HG03354 (cell line): ENCODE measurements around the gene ZBTB5.
A peak's percentile ranks its signal among the peaks of the same experiment; 100 is the strongest.
"Not testable (repeated sequence)": the region's sequence is repeated elsewhere in the genome, so short reads cannot be mapped to it uniquely, and the experiment has no call there.

Source experiments
- ATAC-seq: cut with Tn5 transposase; IDR thresholded peaks from one replicate; pipeline ENCODE4 v1.9.1; 2021; ENCODE audit warnings: mild to moderate bottlenecking; ENCODE audit not compliant: unreplicated experiment, poor library complexity, severe bottlenecking

ZBTB5 gene

GRCh38 chr9:37428345-37428744 is 36.9 kb downstream of the ZBTB5 start:
- no peak for ATAC-seq

- no peak for ATAC-seq
Measured at GRCh38 chr9:37426846-37427245, 38.4 kb downstream of the ZBTB5 start.

GRCh38 chr9:37426431-37426830 is 38.8 kb downstream of the ZBTB5 start:
- ATAC-seq, result not testable (repeated sequence)

GRCh38 chr9:37425298-37425752 is 39.9 kb downstream of the ZBTB5 start:
- no peak for ATAC-seq

GRCh38 chr9:37424686-37425297 is 40.5 kb downstream of the ZBTB5 start:
- ATAC-seq, result no peak

- no peak for ATAC-seq
Measured at GRCh38 chr9:37424204-37424685, 41.0 kb downstream of the ZBTB5 start.

GRCh38 chr9:37423508-37423907 is 41.7 kb downstream of the ZBTB5 start:
- no peak for ATAC-seq

GRCh38 chr9:37422289-37423104 is 42.8 kb downstream of the ZBTB5 start, which contains the start of gene GRHPR:
Gene GRHPR, plus strand, starts transcription at chr9:37422696. Its CDS starts 55 bp downstream, at chr9:37422751.
- peak; percentile 95 for ATAC-seq

- ATAC-seq, result no peak
Measured at GRCh38 chr9:37421914-37422288, 43.3 kb downstream of the ZBTB5 start.

GRCh38 chr9:37420271-37421215 is 44.7 kb downstream of the ZBTB5 start:
- no peak for ATAC-seq

- no peak for ATAC-seq
Measured at GRCh38 chr9:37419204-37419603, 46.0 kb downstream of the ZBTB5 start.

- no peak for ATAC-seq
Measured at GRCh38 chr9:37417857-37418618, 47.2 kb downstream of the ZBTB5 start.

- ATAC-seq, result no peak
Measured at GRCh38 chr9:37417252-37417803, 47.9 kb downstream of the ZBTB5 start.

GRCh38 chr9:37415011-37415719 is 50.1 kb downstream of the ZBTB5 start:
- ATAC-seq, result peak; percentile 40

GRCh38 chr9:37414503-37414943 is 50.7 kb downstream of the ZBTB5 start:
- no peak for ATAC-seq

GRCh38 chr9:37413311-37413710 is 51.9 kb downstream of the ZBTB5 start:
- ATAC-seq, result no peak

GRCh38 chr9:37412431-37413151 is 52.7 kb downstream of the ZBTB5 start:
- no peak for ATAC-seq
